IPS-NIHi7 (cell line): ENCODE data around the gene HES2.
A peak's percentile ranks its signal among the peaks of the same experiment; 100 is the strongest.
"Not testable (repeated sequence)": the region's sequence is repeated elsewhere in the genome, so short reads cannot be mapped to it uniquely, and the experiment has no call there.

Source experiments
- DNase-seq: peaks from one replicate; pipeline ENCODE4 v3.0.0; 2012; ENCODE audit warnings: mixed read lengths; ENCODE audit errors: extremely low spot score

HES2 gene

DNA sequence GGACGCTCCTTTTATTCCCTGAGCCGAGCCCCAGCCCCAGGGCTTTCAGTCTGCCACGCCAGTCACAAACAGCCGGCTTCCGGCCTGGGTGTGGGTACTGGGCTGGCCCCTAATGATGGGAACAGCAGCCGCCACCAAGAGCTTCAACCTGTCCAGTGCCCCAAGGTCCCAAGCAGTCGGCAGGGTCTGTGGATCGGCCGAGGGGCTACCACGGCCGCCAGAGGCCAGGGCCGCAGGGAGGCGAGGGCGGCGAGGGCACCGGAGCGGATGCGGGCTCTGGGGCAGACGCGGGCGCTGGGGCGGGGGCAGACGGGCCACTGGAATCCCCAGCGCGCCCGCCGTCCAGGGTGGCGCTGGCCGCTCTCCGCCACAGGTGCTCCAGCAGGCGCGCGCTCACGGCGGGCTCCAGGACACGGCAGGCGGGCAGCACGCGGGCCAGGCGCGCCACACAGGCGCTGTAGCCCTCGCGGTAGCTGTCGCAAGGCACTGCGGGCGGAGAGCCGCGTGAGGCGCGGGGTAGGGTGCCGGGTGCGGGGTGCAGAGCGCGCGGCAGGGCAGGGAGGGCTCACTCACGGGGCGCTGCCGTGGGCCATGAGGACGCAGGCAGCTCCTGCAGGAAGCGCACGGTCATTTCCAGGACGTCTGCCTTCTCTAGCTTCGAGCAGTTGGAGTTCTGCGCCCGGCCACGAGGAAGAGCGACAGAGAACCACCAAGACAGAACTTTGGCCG lies 887 bp downstream of the HES2 start:
- no peak for DNase-seq

DNA sequence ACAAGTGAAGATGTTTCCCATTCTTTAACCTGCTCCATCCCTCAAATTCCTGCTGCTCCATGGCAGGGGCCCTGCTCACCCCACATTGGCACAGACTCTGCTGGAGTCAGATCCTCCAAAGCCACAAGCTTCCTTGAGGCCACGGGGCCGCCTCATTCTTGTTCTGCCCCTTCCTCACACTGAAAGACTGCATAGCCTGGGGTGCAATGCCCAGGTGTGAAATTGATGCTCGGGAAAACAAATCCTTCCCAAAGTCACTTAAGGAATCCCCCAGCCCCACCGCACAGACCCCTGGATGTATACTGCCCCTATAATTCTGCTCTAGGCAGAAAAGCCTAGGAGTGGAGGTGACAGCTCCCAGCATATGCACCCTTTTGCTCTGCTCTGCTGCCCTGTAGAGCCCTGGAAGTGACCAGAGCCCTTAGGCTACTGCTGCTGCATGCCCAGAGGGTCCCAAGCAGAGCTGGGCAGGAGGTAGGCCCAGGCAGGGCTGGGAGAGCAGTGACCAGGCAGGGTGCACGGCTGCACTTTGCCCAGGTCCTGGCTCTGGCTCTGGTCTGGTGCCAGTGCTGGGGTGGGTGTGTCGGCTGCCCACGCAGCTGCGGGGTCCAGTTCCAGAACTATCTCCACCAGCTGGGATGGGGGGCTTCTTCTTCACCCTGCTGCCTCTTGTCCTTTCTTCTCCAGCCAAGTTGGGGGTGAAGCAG lies 1.6 kb downstream of the HES2 start:
- DNase-seq: no peak

DNA sequence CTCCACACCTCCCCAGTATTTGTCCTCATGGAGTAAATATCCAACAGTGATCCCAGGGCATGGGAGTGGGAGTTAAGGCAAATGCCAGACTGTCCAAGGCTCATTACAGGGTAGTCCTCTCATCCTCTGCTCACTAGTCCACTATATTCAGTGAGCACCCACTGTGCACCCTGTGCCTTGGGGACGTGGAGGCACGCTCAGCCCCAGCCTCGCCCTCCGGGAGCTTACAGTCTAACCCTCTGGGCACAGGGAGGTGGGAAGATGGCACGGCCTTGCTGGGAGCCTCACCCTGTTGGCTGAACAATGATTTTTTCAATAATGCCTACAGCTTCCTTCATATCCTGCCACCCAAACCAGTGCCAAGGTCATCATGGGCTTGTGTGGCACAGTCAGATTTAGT lies 2.8 kb downstream of the HES2 start:
- DNase-seq: no peak

- DNase-seq: no peak
Observed at GRCh38 chr1:6416295-6416656, 3.4 kb downstream of the HES2 start.

DNA sequence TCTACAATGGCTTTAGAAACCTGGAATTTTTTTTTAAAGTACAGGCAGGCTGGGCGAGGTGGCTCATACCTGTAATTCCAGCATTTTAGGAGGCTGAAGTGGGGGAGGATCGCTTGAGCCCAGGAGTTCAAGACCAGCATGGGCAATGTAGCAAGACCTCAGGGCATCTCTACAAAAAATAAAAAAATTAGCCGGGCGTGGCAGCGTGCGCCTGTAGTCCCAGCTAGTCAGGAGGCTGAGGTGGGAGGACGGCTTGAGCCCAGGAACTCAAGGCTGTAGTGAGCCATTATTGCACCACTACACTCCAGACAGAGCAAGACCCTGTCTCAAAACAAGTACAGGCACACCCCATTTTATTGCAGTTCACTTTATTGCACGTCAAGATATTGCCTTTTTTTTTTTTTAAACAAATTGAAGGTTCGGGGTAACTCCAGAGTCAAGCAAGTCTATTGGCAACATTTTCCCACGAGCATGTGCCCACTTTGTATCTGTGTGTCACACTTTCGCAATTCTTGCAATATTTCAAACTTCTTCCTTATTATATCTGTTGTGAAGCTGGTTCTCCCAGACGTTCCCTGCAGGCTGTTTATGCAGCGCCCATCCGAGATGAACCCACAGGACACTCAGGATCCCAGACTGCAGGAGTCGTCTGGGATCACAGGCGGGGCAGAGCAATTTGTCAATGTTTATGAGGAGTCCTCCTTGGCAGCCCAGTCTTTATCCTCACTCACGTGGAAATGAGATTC lies 4.7 kb downstream of the HES2 start:
- no peak for DNase-seq

- DNase-seq: peak; percentile 86
Observed at GRCh38 chr1:6414443-6414844, 5.3 kb downstream of the HES2 start.

- no peak for DNase-seq
Observed at GRCh38 chr1:6412896-6413295, 6.8 kb downstream of the HES2 start.

DNA sequence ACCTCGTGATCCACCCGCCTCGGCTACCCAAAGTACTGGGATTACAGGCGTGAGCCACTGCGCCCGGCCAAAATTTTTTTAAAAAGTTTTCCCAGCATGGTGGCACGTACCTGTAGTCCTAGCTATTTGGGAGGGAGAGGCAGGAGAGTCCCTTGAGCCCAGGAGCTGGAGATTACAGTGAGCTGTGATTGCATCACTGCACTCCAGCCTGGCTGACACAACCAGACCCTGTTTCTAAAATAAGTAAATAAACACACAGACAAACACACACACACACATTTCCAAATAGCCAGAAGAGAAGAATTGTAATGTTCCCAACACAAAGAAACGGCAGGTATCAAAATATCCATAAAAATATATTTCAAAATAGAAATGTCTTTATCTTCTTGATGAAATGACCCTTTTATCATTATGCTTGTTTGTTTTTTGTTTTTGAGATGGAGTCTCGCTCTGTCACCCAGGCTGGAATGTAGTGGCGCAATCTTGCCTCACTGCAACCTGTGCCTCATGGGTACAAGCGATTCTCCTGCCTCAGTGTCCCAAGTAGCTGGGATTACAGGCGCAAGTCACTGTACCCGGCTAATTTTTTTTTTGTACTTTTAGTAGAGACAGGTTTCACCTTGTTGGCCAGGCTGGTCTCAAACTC lies 9.3 kb downstream of the HES2 start:
- DNase-seq: no peak

GRCh38 chr1:6409733-6410132 lies 10.0 kb downstream of the HES2 start:
- no peak for DNase-seq

DNA sequence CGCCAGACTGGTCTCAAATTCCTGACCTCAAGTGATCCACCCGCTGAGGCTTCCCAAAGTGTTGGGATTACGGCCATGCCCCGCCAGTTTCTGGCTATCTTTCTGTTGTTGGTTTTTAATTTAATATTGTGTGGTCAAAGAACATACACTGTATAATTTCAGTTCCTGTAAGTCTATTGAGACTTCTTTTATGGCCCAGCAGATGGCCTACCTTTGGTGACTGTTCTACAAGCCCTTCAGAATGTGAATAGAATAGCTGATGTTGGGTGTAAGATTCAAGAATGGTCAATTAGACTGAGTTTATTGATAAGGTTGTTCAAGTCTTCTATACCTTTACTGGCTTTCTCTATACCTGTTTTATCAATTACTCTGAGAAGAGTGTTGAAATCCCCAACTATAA lies 10.7 kb downstream of the HES2 start:
- no peak for DNase-seq

DNA sequence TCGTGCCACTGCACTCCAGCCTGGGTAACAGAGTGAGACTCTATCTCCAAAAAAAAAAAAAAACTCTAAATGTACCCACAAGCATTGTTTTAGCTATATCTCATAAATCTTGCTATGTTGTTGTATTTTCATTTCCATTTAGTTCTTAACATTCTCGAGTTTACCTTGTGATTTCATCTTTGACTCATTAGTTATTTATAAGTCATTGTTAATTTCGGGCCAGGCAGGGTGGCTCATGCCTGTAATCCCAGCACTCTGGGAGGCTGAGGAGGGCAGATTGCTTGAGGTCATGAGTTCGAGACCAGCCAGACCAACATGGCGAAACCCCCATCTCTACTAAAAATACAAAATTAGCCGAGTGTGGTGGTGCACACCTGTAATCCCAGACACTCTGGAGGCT lies 11.7 kb downstream of the HES2 start:
- DNase-seq: no peak

GRCh38 chr1:6401673-6402072 lies 18.0 kb downstream of the HES2 start:
- DNase-seq: no peak

DNA sequence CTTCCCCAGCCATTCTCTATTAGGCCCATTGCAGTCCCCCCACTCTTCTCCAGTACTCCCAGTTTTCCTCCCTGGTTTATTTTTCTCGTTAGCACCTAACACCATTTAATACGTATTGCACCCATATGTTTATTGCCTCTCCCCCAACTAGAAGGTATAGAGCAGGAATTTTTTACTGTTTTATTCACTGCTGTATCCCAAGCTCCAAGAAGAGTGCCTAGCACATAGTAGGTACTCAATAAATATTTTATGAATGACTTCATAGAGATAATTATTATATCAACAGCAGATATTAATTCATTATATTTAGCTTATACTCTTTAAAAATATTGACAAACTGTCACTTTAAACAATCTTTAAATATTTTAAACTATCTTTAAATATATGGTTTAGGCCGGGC lies 20.4 kb downstream of the HES2 start:
- DNase-seq: no peak

- DNase-seq: no peak
Observed at GRCh38 chr1:6397844-6398441, 21.8 kb downstream of the HES2 start.

GRCh38 chr1:6396998-6397397 lies 22.7 kb downstream of the HES2 start:
- no peak for DNase-seq

- DNase-seq: not testable (repeated sequence)
Observed at GRCh38 chr1:6395781-6396244, 23.9 kb downstream of the HES2 start.

- DNase-seq: not testable (repeated sequence)
Observed at GRCh38 chr1:6395130-6395529, 24.6 kb downstream of the HES2 start.

DNA sequence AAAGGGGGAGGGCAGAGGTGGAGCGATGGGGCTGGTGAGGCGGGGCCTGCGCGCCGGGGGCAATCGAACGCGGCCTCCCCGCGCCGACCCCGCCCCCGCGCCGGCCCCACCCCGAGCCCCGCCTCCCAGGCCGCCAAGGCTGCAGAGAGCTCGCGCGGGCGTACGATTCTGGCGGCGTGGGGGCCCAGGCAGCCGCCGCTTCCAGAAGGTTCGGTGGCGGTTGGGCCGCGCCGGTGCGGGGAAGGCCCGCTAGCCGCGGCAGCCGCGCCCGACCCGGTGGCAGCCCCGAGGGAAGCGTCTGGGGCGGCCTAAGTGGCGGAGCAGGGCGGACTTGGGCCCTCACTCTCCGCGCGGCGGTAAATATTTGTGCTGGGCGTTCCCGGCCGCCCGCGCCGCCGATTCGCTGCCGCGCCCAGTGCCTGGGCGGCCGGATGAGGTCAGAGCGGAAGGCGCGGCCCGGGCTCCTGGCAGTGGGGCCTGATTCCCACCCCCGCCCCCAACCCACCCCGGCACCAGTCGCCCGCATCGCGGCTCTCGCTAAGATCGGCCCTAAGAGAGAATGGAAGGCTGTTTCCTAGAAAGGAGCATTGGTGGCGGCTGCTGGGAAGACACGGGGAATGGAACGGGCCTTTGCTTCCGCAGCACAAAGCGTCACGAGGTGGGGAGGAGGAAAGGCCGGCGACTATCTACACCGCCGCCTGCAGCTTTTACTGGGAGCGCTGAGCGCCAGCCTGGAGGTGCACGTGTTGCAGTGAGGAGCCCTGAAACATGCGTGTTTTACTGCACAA lies 26.1 kb downstream of the HES2 start, which contains the start of gene ACOT7:
TSS of gene ACOT7 (minus strand) at position 368 of the 788 bp plus-strand sequence. CDS start 368 bp downstream, outside the sequence.
- peak; percentile 94 for DNase-seq

DNA sequence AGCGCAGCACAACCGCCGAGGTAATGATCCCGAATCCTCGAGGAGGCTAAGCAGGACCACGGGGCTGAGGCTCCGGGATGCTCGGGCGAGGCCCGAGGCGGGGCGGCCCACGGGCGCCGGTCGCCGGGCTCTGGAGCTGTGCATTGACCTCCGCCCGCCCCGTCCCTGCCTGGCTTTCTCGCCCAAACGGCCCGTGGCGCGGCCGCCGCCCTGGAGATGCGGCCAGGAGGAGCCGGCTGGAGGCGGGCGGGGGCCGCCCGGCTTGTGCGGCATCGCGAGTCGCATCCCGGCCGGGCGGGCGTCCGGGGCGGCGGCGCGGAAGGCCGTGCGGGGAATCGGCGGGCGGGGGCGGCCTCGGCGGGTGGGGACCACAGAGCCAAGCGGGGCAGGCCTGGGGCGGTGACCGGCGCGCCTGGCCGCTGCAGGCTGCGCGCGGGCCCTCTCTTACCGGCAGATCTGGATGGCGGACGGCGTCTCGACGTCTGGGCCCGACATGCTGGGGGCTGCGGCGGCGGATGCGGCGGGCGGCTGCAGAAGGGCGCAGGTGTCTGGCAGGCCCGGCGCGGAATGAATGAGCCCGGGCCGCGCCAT lies 26.8 kb downstream of the HES2 start:
- no peak for DNase-seq
